HCT116 (cell line): ENCODE results near the gene SSRP1. TPM values are rescaled to one million over a fixed set of nuclear protein-coding genes. Genes with fewer than 3 reads are reported as not detected.

Experiments used
- ATAC-seq: fragments of 200-7000 bp; cut with Tn5 transposase; 2 replicates; pipeline ENCODE4 v1.9.1; 2020; ENCODE audit warnings: mild to moderate bottlenecking, moderate library complexity
- BruUV-seq: library from RNA; stranded (reverse); fragments of 400-500 nt; replicated peaks from 2 replicates; lab custom pipeline; 2021; lab: Mats Ljungman, UMichigan
- CTCF ChIA-PET: fragments of 300-600 bp; sonication (Branson Sonifier 250); formaldehyde crosslinking; loops from one replicate; lab custom pipeline; 2021; ENCODE audit warnings: antibody characterized with exemption; lab: Charles Lee
- POLR2A ChIA-PET: fragments of 300-600, 350-600 bp; sonication (Branson Sonifier 250); formaldehyde crosslinking; loops from one replicate; lab custom pipeline; 2021; ENCODE audit warnings: antibody characterized with exemption; lab: Charles Lee
- RAD21 ChIA-PET, 2 experiments: fragments of 300-600 bp; sonication (Branson Sonifier 250); formaldehyde crosslinking; loops; one replicate each; lab custom pipeline; 2023; ENCODE audit warnings: low total read pairs in 2 of 2; ENCODE audit not compliant: uncharacterized antibody in 2 of 2, unreplicated experiment in 2 of 2, low non-redundant PET in 1 of 2; lab: Charles Lee
- DNase-seq: peaks from one replicate; pipeline ENCODE4 v3.0.0-alpha.2; 2010; ENCODE audit warnings: low read depth, low spot score
- H2AFZ ChIP-seq: fragments of 200-600 bp; shearing (Covaris generic), sonication (generic); 2 replicates; pipeline ENCODE4 v1.6.1; 2017; ENCODE audit warnings: low read depth, mixed run types, mixed read lengths, antibody characterized with exemption, low read length; ENCODE audit not compliant: poor library complexity, severe bottlenecking
- H3K27ac ChIP-seq: 2 replicates; pipeline ENCODE4 v1.5.1; 2012; ENCODE audit warnings: low read depth, low read length
- H3K27me3 ChIP-seq: fragments of 200-600 bp; sonication (generic); 2 replicates; pipeline ENCODE4 v1.6.1; 2016; ENCODE audit warnings: mixed run types, low read length, mixed read lengths; ENCODE audit not compliant: insufficient read depth
- H3K36me3 ChIP-seq, 2 experiments: fragments of 200-500 bp in 1 of 2; fragments of 200-600 bp in 1 of 2; sonication (Bioruptor generic) in 1 of 2; sonication (generic) in 1 of 2; 2 replicates each; pipeline versions ENCODE4 v1.5.1 to v1.6.1; 2014 to 2016; ENCODE audit warnings: low read length in 2 of 2, inconsistent platforms in 1 of 2, mixed read lengths in 1 of 2, mixed run types in 1 of 2; ENCODE audit not compliant: insufficient read depth in 2 of 2, control insufficient read depth in 1 of 2
- H3K4me1 ChIP-seq, 2 experiments: fragments of 200-600 bp in 1 of 2; sonication (generic) in 1 of 2; 2 replicates each; pipeline versions ENCODE4 v1.5.1 to v1.6.1; 2012 to 2017; ENCODE audit warnings: low read length in 2 of 2, inconsistent platforms in 1 of 2, mild to moderate bottlenecking in 1 of 2, mixed read lengths in 1 of 2, mixed run types in 1 of 2, moderate library complexity in 1 of 2; ENCODE audit not compliant: insufficient read depth in 2 of 2, control insufficient read depth in 1 of 2
- H3K4me2 ChIP-seq: fragments of 200-600 bp; sonication (generic); 2 replicates; pipeline ENCODE4 v1.6.1; 2017; ENCODE audit warnings: mixed run types, low read length, mixed read lengths
- H3K4me3 ChIP-seq, 2 experiments: fragments of 200-600 bp in 1 of 2; sonication (generic) in 1 of 2; replicated peaks in 1 of 2; 2 replicates each; pipeline ENCODE4 v1.5.1; 2011 to 2016; ENCODE audit warnings: low read length in 2 of 2, control low read depth in 1 of 2, low read depth in 1 of 2, mild to moderate bottlenecking in 1 of 2, mixed read lengths in 1 of 2, mixed run types in 1 of 2
- H3K79me2 ChIP-seq: fragments of 200-600 bp; sonication (generic); 2 replicates; pipeline ENCODE4 v1.6.1; 2017; ENCODE audit warnings: mild to moderate bottlenecking, mixed run types, low read length, moderate library complexity, mixed read lengths; ENCODE audit not compliant: insufficient read depth
- H3K9ac ChIP-seq: fragments of 200-600 bp; sonication (generic); 2 replicates; pipeline ENCODE4 v1.6.1; 2016; ENCODE audit warnings: low read length, mixed read lengths
- H3K9me2 ChIP-seq: fragments of 200-600 bp; sonication (generic), shearing (Covaris generic); 2 replicates; pipeline ENCODE4 v1.6.1; 2017; ENCODE audit warnings: mixed run types, mild to moderate bottlenecking, moderate library complexity; ENCODE audit not compliant: insufficient read depth
- H3K9me3 ChIP-seq, 2 experiments: fragments of 200-500 bp in 1 of 2; fragments of 200-600 bp in 1 of 2; sonication (Bioruptor generic) in 1 of 2; sonication (generic) in 1 of 2; 2 replicates each; pipeline ENCODE4 v1.6.1; 2014 to 2017; ENCODE audit warnings: low read length in 2 of 2, mixed read lengths in 2 of 2, inconsistent platforms in 1 of 2, low read depth in 1 of 2, mild to moderate bottlenecking in 1 of 2, mixed run types in 1 of 2, moderate library complexity in 1 of 2; ENCODE audit not compliant: control insufficient read depth in 1 of 2, insufficient read depth in 1 of 2
- H4K20me1 ChIP-seq: fragments of 200-600 bp; sonication (generic), shearing (Covaris generic); 2 replicates; pipeline ENCODE4 v1.6.1; 2017; ENCODE audit warnings: mixed run types, mild to moderate bottlenecking, moderate library complexity; ENCODE audit not compliant: insufficient read depth
- CBX3 ChIP-seq: IDR thresholded peaks from 2 replicates; pipeline ENCODE4 v1.6.1; 2012; ENCODE audit warnings: low read depth
- CEBPB ChIP-seq: IDR thresholded peaks from 2 replicates; pipeline ENCODE4 v1.6.1; 2012; ENCODE audit warnings: low read depth
- CTCF ChIP-seq, 3 experiments: fragments of 200-600 bp in 1 of 3; sonication (generic) in 1 of 3; IDR thresholded peaks in 2 of 3; conservative IDR thresholded peaks in 1 of 3; 2 replicates each; pipeline ENCODE4 v1.5.1; 2012 to 2017; ENCODE audit warnings: low read depth in 2 of 3, low read length in 2 of 3, antibody characterized with exemption in 1 of 3, borderline replicate concordance in 1 of 3, control low read depth in 1 of 3, mild to moderate bottlenecking in 1 of 3, mixed read lengths in 1 of 3, mixed run types in 1 of 3, moderate library complexity in 1 of 3; ENCODE audit not compliant: insufficient read depth in 1 of 3
- EGR1 ChIP-seq: IDR thresholded peaks from 2 replicates; pipeline ENCODE4 v1.6.1; 2012; ENCODE audit warnings: low read depth
- POLR2A ChIP-seq: IDR thresholded peaks from 2 replicates; pipeline ENCODE4 v1.7.0; 2011; ENCODE audit warnings: borderline replicate concordance; ENCODE audit not compliant: insufficient read depth, insufficient read length; ENCODE audit errors: extremely low read depth
- POLR2AphosphoS5 ChIP-seq: IDR thresholded peaks from 2 replicates; pipeline ENCODE4 v1.6.1; 2011; ENCODE audit warnings: mild to moderate bottlenecking, low read depth, low read length, moderate library complexity
- RAD21 ChIP-seq: IDR thresholded peaks from 2 replicates; pipeline ENCODE4 v1.6.1; 2012; ENCODE audit warnings: low read depth, mild to moderate bottlenecking
- REST ChIP-seq: IDR thresholded peaks from 2 replicates; pipeline ENCODE4 v1.6.1; 2012; ENCODE audit warnings: low read depth
- SIN3A ChIP-seq: IDR thresholded peaks from 2 replicates; pipeline ENCODE4 v1.6.1; 2012; ENCODE audit warnings: low read depth
- SP1 ChIP-seq: IDR thresholded peaks from 2 replicates; pipeline ENCODE4 v1.6.1; 2012; ENCODE audit warnings: low read depth
- TCF7L2 ChIP-seq: IDR thresholded peaks from 2 replicates; pipeline ENCODE4 v1.7.0; 2011; ENCODE audit warnings: borderline replicate concordance, inconsistent platforms; ENCODE audit not compliant: insufficient read depth, insufficient read length; ENCODE audit errors: extremely low read depth
- YY1 ChIP-seq: IDR thresholded peaks from 2 replicates; pipeline ENCODE4 v1.6.1; 2011; ENCODE audit warnings: low read length, low read depth, moderate library complexity, mild to moderate bottlenecking; ENCODE audit not compliant: insufficient replicate concordance; ENCODE audit errors: extremely low read depth
- ZBTB33 ChIP-seq: IDR thresholded peaks from 2 replicates; pipeline ENCODE4 v1.6.1; 2011; ENCODE audit warnings: mild to moderate bottlenecking, low read length, moderate library complexity; ENCODE audit not compliant: insufficient replicate concordance; ENCODE audit errors: extremely low read depth
- ZFX ChIP-seq: fragments of 450-650 bp; IDR thresholded peaks from 2 replicates; pipeline ENCODE4 v1.6.1; 2017
- intact Hi-C: fragments of 100-400 bp; cut with micrococcal nuclease; formaldehyde crosslinking; loops from 2 replicates; pipeline ENCODE4 v1.10.0; 2022
- total RNA-seq: library from RNA; stranded (reverse); gene quantifications from one replicate; pipeline ENCODE4 v1.2.1, GENCODE V29; 2021; ENCODE audit not compliant: unreplicated experiment
- TF ChIP-seq, protein P1 (sequence below): IDR thresholded peaks from 2 replicates; pipeline ENCODE4 v1.6.1; 2012

SSRP1 gene
- total RNA-seq, 1 experiment from 2014 or later = 260 TPM

- no peak overlapping the region for H3K4me2 ChIP-seq
- no peak for ATAC-seq
These were observed 23.3 kb upstream of the SSRP1 start for GRCh38 chr11:57358991-57359390.

More at GRCh38 chr11:57358991-57359390, 23.3 kb upstream of the SSRP1 start:
- TF ChIP-seq YY1 = no peak
- TF ChIP-seq CEBPB = no peak
- TF ChIP-seq POLR2AphosphoS5 = no peak
- no peak for TF ChIP-seq POLR2A
- TF ChIP-seq CBX3 = no peak
- TF ChIP-seq ZFX = no peak
- TF ChIP-seq RAD21 = no peak
- TF ChIP-seq REST = no peak
- TF ChIP-seq, protein P1, sequence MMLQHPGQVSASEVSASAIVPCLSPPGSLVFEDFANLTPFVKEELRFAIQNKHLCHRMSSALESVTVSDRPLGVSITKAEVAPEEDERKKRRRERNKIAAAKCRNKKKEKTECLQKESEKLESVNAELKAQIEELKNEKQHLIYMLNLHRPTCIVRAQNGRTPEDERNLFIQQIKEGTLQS = no peak
- no peak for TF ChIP-seq TCF7L2
- TF ChIP-seq ZBTB33 = no peak
- TF ChIP-seq SIN3A = no peak
- no peak for TF ChIP-seq CTCF (IDR thresholded peaks at IDR 0.05 in 2 of 3, conservative IDR thresholded peaks at IDR 0.05 in 1 of 3; ENCODE audit: borderline replicate concordance in 1 of 3, insufficient read depth in 1 of 3, low read depth in 2 of 3, low read length in 2 of 3)
- no peak for TF ChIP-seq SP1
- TF ChIP-seq EGR1 = no peak
- TF ChIP-seq, all 23 proteins: peak for 0
- Histone ChIP-seq H4K20me1 (no peaks in the 10 kb centered on the region), H3K36me3 (no peaks in the 10 kb centered on the region), H3K79me2 (no peaks in the 10 kb centered on the region), H3K4me1 (no peaks in the 10 kb centered on the region), H3K9me2 (no peaks in the 10 kb centered on the region), H2AFZ (no peak overlapping the region), H3K9ac (no peak overlapping the region), H3K4me3 (no peak overlapping the region), H3K27ac (no peak overlapping the region), H3K27me3 (0 out of 2 replicates have a peak, but pooled peaks cover 5% of the 10 kb centered on the region), H3K9me3 (no peaks in the 10 kb centered on the region)
- intact Hi-C loops = no loop called here
- ChIA-PET CTCF (no interaction called here), RAD21 (no interaction called here), POLR2A (no interaction called here)
- BruUV-seq = no TSS peak
- no peak for DNase-seq
